Neural cell (in vitro differentiated cells): ENCODE data around the gene RASAL3.

ENCODE experiments used
- CTCF ChIP-seq: fragments of 450-650 bp; IDR thresholded peaks from 2 replicates; pipeline ENCODE4 v1.5.1; 2014; ENCODE audit warnings: antibody characterized with exemption, mild to moderate bottlenecking, moderate library complexity; ENCODE audit not compliant: poor library complexity, severe bottlenecking
- EZH2 ChIP-seq: fragments of 200-600, 300-800 bp; shearing (Covaris generic), sonication (generic); IDR thresholded peaks from 2 replicates; pipeline ENCODE4 v1.6.1; 2014; ENCODE audit warnings: antibody characterized with exemption, low read length, borderline replicate concordance, mild to moderate bottlenecking; ENCODE audit not compliant: insufficient read depth, poor library complexity, severe bottlenecking
- POLR2AphosphoS5 ChIP-seq: IDR thresholded peaks from 2 replicates; pipeline ENCODE4 v1.6.1; 2012
- REST ChIP-seq: IDR thresholded peaks from 2 replicates; pipeline ENCODE4 v1.6.1; 2012; ENCODE audit warnings: borderline replicate concordance
- SMC3 ChIP-seq: fragments of 450-650 bp; conservative IDR thresholded peaks from 2 replicates; pipeline ENCODE4 v1.6.1; 2014; ENCODE audit warnings: antibody characterized with exemption, mild to moderate bottlenecking, moderate library complexity; ENCODE audit not compliant: poor library complexity

- no peak for TF ChIP-seq REST
- no peak for TF ChIP-seq CTCF
- TF ChIP-seq POLR2AphosphoS5, result no peak
- no peak for TF ChIP-seq EZH2
- no peak for TF ChIP-seq SMC3
These were observed 7.3 kb downstream of the RASAL3 start for GRCh38 chr19:15456871-15457700.
